Neural cell (in vitro differentiated cells): ENCODE results near the gene SMARCA5. TPM values are rescaled to one million over a fixed set of nuclear protein-coding genes. Genes with fewer than 3 reads are reported as not detected.

ENCODE experiments used
- H2AFZ ChIP-seq: fragments of 200-600, 300-800 bp; sonication (generic), shearing (Covaris generic); 2 replicates; pipeline ENCODE4 v1.6.0; 2014; ENCODE audit warnings: low read depth, mild to moderate bottlenecking, antibody characterized with exemption, low read length, moderate library complexity
- H3F3A ChIP-seq: fragments of 200-600 bp; shearing (Covaris generic); 2 replicates; pipeline ENCODE4 v1.6.1; 2016; ENCODE audit warnings: mild to moderate bottlenecking, moderate library complexity, mixed read lengths, antibody characterized with exemption, low read length; ENCODE audit not compliant: insufficient read depth, poor library complexity, severe bottlenecking
- H3K27ac ChIP-seq: fragments of 200-600, 300-800 bp; sonication (generic), shearing (Covaris generic); 2 replicates; pipeline ENCODE4 v1.5.1; 2014; ENCODE audit warnings: mild to moderate bottlenecking, low read length, moderate library complexity
- H3K27me3 ChIP-seq: fragments of 300-800, 200-600 bp; sonication (generic), shearing (Covaris generic); 2 replicates; pipeline ENCODE4 v1.6.0; 2014; ENCODE audit warnings: mild to moderate bottlenecking, low read depth, low read length, moderate library complexity; ENCODE audit not compliant: insufficient read depth
- H3K36me3 ChIP-seq: fragments of 300-800, 200-600 bp; sonication (generic), shearing (Covaris generic); 2 replicates; pipeline ENCODE4 v1.5.1; 2014; ENCODE audit warnings: mild to moderate bottlenecking, antibody characterized with exemption, low read length, moderate library complexity; ENCODE audit not compliant: insufficient read depth
- H3K4me2 ChIP-seq: fragments of 300-800, 200-600 bp; sonication (generic), shearing (Covaris generic); 2 replicates; pipeline ENCODE4 v1.6.0; 2014; ENCODE audit warnings: mild to moderate bottlenecking, low read length
- H3K4me3 ChIP-seq: fragments of 300-800, 200-600 bp; sonication (generic), shearing (Covaris generic); 2 replicates; pipeline ENCODE4 v1.5.1; 2014; ENCODE audit warnings: mild to moderate bottlenecking, low read length, moderate library complexity
- H3K79me2 ChIP-seq: fragments of 200-600 bp; shearing (Covaris generic); replicated peaks from 2 replicates; pipeline ENCODE4 v1.6.0; 2014; ENCODE audit warnings: mild to moderate bottlenecking, low read length, moderate library complexity; ENCODE audit not compliant: insufficient read depth
- H3K9ac ChIP-seq: fragments of 300-800, 200-600 bp; sonication (generic), shearing (Covaris generic); 2 replicates; pipeline ENCODE4 v1.6.1; 2016; ENCODE audit warnings: mild to moderate bottlenecking, low read length, mixed read lengths
- H3K9me2 ChIP-seq: fragments of 200-600 bp; shearing (Covaris generic); 2 replicates; pipeline ENCODE4 v1.6.1; 2016; ENCODE audit warnings: mild to moderate bottlenecking, low read length, mixed read lengths; ENCODE audit not compliant: insufficient read depth
- H3K9me3 ChIP-seq: fragments of 200-600, 300-800 bp; sonication (generic), shearing (Covaris generic); 2 replicates; pipeline ENCODE4 v1.6.1; 2016; ENCODE audit warnings: mild to moderate bottlenecking, mixed run types, low read length, moderate library complexity, mixed read lengths
- H4K20me1 ChIP-seq: fragments of 200-600 bp; shearing (Covaris generic); 2 replicates; pipeline ENCODE4 v1.6.1; 2016; ENCODE audit warnings: mild to moderate bottlenecking, mixed run types; ENCODE audit not compliant: insufficient read depth
- CTCF ChIP-seq: fragments of 450-650 bp; IDR thresholded peaks from 2 replicates; pipeline ENCODE4 v1.5.1; 2014; ENCODE audit warnings: antibody characterized with exemption, mild to moderate bottlenecking, moderate library complexity; ENCODE audit not compliant: poor library complexity, severe bottlenecking
- EP300 ChIP-seq: fragments of 450-650 bp; conservative IDR thresholded peaks from 2 replicates; pipeline ENCODE4 v1.6.1; 2014; ENCODE audit warnings: antibody characterized with exemption, mild to moderate bottlenecking, moderate library complexity; ENCODE audit not compliant: poor library complexity, severe bottlenecking
- EZH2 ChIP-seq: fragments of 200-600, 300-800 bp; shearing (Covaris generic), sonication (generic); IDR thresholded peaks from 2 replicates; pipeline ENCODE4 v1.6.1; 2014; ENCODE audit warnings: antibody characterized with exemption, low read length, borderline replicate concordance, mild to moderate bottlenecking; ENCODE audit not compliant: insufficient read depth, poor library complexity, severe bottlenecking
- MXI1 ChIP-seq: fragments of 450-650 bp; conservative IDR thresholded peaks from 2 replicates; pipeline ENCODE4 v1.6.1; 2014; ENCODE audit warnings: antibody characterized with exemption, mild to moderate bottlenecking; ENCODE audit not compliant: poor library complexity, severe bottlenecking
- POLR2AphosphoS5 ChIP-seq: IDR thresholded peaks from 2 replicates; pipeline ENCODE4 v1.6.1; 2012
- RAD21 ChIP-seq: fragments of 450-650 bp; conservative IDR thresholded peaks from 2 replicates; pipeline ENCODE4 v1.6.1; 2014; ENCODE audit warnings: antibody characterized with exemption, mild to moderate bottlenecking, moderate library complexity
- REST ChIP-seq: IDR thresholded peaks from 2 replicates; pipeline ENCODE4 v1.6.1; 2012; ENCODE audit warnings: borderline replicate concordance
- SMC3 ChIP-seq: fragments of 450-650 bp; conservative IDR thresholded peaks from 2 replicates; pipeline ENCODE4 v1.6.1; 2014; ENCODE audit warnings: antibody characterized with exemption, mild to moderate bottlenecking, moderate library complexity; ENCODE audit not compliant: poor library complexity
- TAF1 ChIP-seq: IDR thresholded peaks from 2 replicates; pipeline ENCODE4 v1.6.1; 2012; ENCODE audit warnings: low read depth
- polyA plus RNA-seq: library from polyadenylated mRNA; depleted of rRNA; stranded (reverse); fragments of >200 nt; gene quantifications from 2 replicates; pipeline ENCODE4 v1.2.3, GENCODE V29; 2014

Gene SMARCA5
- polyA plus RNA-seq, 1 donor from 2014 or later = 49.2 TPM

GRCh38 chr4:143558286-143558685 is 44.8 kb downstream of the SMARCA5 start:
- no peaks in the 10 kb centered on the region for H4K20me1 ChIP-seq
- no peak overlapping the region for H3K9ac ChIP-seq
- TF ChIP-seq EP300 = no peak
- TF ChIP-seq CTCF = no peak
- TF ChIP-seq RAD21 = no peak
- no peak for TF ChIP-seq EZH2
- no peak for TF ChIP-seq POLR2AphosphoS5
- TF ChIP-seq SMC3 = no peak
- no peak for TF ChIP-seq TAF1
- no peak for TF ChIP-seq MXI1
- TF ChIP-seq REST = no peak
- no peak overlapping the region for H3K4me2 ChIP-seq
- H3F3A ChIP-seq = no peaks in the 10 kb centered on the region
- H3K27ac ChIP-seq = no peak overlapping the region
- no peaks in the 10 kb centered on the region for H3K27me3 ChIP-seq
- H3K36me3 ChIP-seq = no peaks in the 10 kb centered on the region
- H3K9me2 ChIP-seq = no peaks in the 10 kb centered on the region
- no peaks in the 10 kb centered on the region for H3K79me2 ChIP-seq
- no peak overlapping the region for H3K4me3 ChIP-seq
- no peaks in the 10 kb centered on the region for H3K9me3 ChIP-seq
- no peak overlapping the region for H2AFZ ChIP-seq

GRCh38 chr4:143558823-143559756 is 45.6 kb downstream of the SMARCA5 start:
- Histone ChIP-seq H3K9me3 (no peaks in the 10 kb centered on the region), H3K79me2 (no peaks in the 10 kb centered on the region), H3K4me3 (no peak overlapping the region), H2AFZ (no peak overlapping the region), H3F3A (no peaks in the 10 kb centered on the region), H3K27ac (no peak overlapping the region), H3K4me2 (no peak overlapping the region), H4K20me1 (no peaks in the 10 kb centered on the region), H3K9ac (no peak overlapping the region), H3K36me3 (no peaks in the 10 kb centered on the region), H3K27me3 (no peaks in the 10 kb centered on the region), H3K9me2 (no peaks in the 10 kb centered on the region)
- TF ChIP-seq SMC3 (peak; percentile 74), REST (no peak), EP300 (no peak), CTCF (peak; percentile 68), POLR2AphosphoS5 (no peak), TAF1 (no peak), EZH2 (no peak), MXI1 (no peak), RAD21 (peak; percentile 69)
